Astrocyte (in vitro differentiated cells and primary cell): Measurements from ENCODE around the gene DENND2A.

Source experiments
- CTCF ChIP-seq: IDR thresholded peaks from 2 replicates; pipeline ENCODE4 v1.5.1; 2011; ENCODE audit warnings: low read depth, mild to moderate bottlenecking, inconsistent platforms, low read length, moderate library complexity; ENCODE audit not compliant: insufficient read depth
- EZH2 ChIP-seq: IDR thresholded peaks from 2 replicates; pipeline ENCODE4 v1.6.1; 2012; ENCODE audit warnings: mild to moderate bottlenecking, low read length, inconsistent platforms; ENCODE audit not compliant: insufficient read depth

DNA sequence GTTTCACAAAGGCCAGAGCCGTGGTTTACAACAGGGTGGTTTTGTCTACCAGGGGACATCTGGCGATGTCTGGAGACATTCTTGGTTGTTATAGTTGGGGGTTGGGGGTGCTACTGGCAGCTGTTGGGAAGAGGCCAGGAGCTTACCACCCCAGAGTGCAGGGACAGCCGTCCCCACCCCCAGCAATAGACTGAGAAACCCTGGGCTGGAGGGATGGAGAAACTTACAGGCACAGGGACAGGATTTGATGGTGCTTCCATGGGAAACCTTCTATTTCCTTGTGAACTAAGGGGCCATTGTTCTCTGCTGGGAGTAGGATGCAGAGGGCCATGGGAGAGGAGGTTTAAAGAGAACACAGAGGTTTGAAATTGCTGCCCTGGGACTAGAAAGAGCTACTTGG, 43.0 kb upstream of the DENND2A start:
- no peak for TF ChIP-seq CTCF
- no peak for TF ChIP-seq EZH2
